Measurements from ENCODE around the gene C2CD4A. TPM values are rescaled to one million over a fixed set of nuclear protein-coding genes. Genes with fewer than 3 reads are reported as not detected.

The C2CD4A gene
- total RNA-seq, 1 donor from 2014 or later, result not detected

- H3K4me3 Mint-ChIP-seq, result no peak overlapping the region
- Histone ChIP-seq H3K4me3 (no peak overlapping the region), H4K20me1 (ENCODE audit: low read depth) (no peaks in the 10 kb centered on the region), H3K36me3 (no peaks in the 10 kb centered on the region), H3K79me2 (ENCODE audit: low read depth) (no peaks in the 10 kb centered on the region), H3F3A (ENCODE audit: low read depth) (no peaks in the 10 kb centered on the region), H3K4me1 (no peaks in the 10 kb centered on the region), H3K9ac (no peak overlapping the region), H3K27me3 (no peaks in the 10 kb centered on the region), H3K9me3 (ENCODE audit: low read depth) (no peaks in the 10 kb centered on the region), H3K27ac (no peak overlapping the region), H2AFZ (replicated peaks) (no peak overlapping the region), H3K4me2 (no peak overlapping the region)
- H3K36me3 Mint-ChIP-seq, result no peaks in the 10 kb centered on the region
- TF ChIP-seq EZH2phosphoT487 (IDR thresholded peaks at IDR 0.05) (no peak), EZH2 (IDR thresholded peaks at IDR 0.05) (no peak)
- TF ChIP-seq, protein P1, sequence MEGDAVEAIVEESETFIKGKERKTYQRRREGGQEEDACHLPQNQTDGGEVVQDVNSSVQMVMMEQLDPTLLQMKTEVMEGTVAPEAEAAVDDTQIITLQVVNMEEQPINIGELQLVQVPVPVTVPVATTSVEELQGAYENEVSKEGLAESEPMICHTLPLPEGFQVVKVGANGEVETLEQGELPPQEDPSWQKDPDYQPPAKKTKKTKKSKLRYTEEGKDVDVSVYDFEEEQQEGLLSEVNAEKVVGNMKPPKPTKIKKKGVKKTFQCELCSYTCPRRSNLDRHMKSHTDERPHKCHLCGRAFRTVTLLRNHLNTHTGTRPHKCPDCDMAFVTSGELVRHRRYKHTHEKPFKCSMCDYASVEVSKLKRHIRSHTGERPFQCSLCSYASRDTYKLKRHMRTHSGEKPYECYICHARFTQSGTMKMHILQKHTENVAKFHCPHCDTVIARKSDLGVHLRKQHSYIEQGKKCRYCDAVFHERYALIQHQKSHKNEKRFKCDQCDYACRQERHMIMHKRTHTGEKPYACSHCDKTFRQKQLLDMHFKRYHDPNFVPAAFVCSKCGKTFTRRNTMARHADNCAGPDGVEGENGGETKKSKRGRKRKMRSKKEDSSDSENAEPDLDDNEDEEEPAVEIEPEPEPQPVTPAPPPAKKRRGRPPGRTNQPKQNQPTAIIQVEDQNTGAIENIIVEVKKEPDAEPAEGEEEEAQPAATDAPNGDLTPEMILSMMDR (IDR thresholded peaks at IDR 0.05), result no peak
- H3K27me3 Mint-ChIP-seq (ENCODE audit: insufficient read depth, low read depth), result no peaks in the 10 kb centered on the region
- no peak overlapping the region for H3K27ac Mint-ChIP-seq
- no peak for DNase-seq (ENCODE audit: low spot score)
- peaks cover 12% of the 10 kb centered on the region for H3K4me1 Mint-ChIP-seq
- H3K9me3 Mint-ChIP-seq, result no peaks in the 10 kb centered on the region
These were observed 21.5 kb downstream of the C2CD4A start for GRCh38 chr15:62088353-62088693.

- Histone ChIP-seq H3K9ac (no peak overlapping the region), H3K4me1 (no peaks in the 10 kb centered on the region), H3K4me2 (no peak overlapping the region), H2AFZ (replicated peaks) (no peak overlapping the region), H3K79me2 (ENCODE audit: low read depth) (no peaks in the 10 kb centered on the region), H4K20me1 (ENCODE audit: low read depth) (no peaks in the 10 kb centered on the region), H3F3A (ENCODE audit: low read depth) (no peaks in the 10 kb centered on the region), H3K27me3 (no peaks in the 10 kb centered on the region), H3K9me3 (ENCODE audit: low read depth) (no peaks in the 10 kb centered on the region), H3K36me3 (no peaks in the 10 kb centered on the region), H3K4me3 (no peak overlapping the region), H3K27ac (no peak overlapping the region)
- Mint-ChIP-seq H3K9me3 (no peaks in the 10 kb centered on the region), H3K4me3 (no peak overlapping the region), H3K27me3 (ENCODE audit: insufficient read depth, low read depth) (no peaks in the 10 kb centered on the region), H3K27ac (no peak overlapping the region), H3K4me1 (peaks cover 1% of the 10 kb centered on the region), H3K36me3 (no peaks in the 10 kb centered on the region)
- TF ChIP-seq EZH2 (IDR thresholded peaks at IDR 0.05) (no peak), EZH2phosphoT487 (IDR thresholded peaks at IDR 0.05) (no peak)
- TF ChIP-seq, protein P1 (IDR thresholded peaks at IDR 0.05), result no peak
- no peak for DNase-seq (ENCODE audit: low spot score)
These were observed 22.8 kb downstream of the C2CD4A start for GRCh38 chr15:62089616-62090015.

DNA sequence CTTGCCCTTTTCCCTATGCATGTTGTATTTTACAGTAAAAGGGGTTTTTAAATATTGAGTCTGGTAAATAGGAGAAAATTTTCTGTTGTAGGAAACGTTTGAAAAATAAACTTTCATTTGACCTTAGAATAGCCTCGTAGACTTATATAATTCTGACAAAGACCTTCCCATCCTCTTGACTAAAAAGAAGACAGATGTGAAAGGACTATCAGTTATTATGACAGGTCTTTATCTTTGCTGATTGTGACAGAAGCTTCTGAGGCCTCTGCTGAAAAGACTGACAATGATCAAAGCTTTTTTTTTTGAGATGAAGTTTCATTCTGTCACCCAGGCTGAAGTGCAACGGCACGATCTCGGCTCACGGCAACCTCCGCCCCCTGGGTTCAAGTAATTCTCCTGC, 24.2 kb downstream of the C2CD4A start:
- Histone ChIP-seq H3K4me3 (no peak overlapping the region), H3K27ac (no peak overlapping the region), H3K79me2 (ENCODE audit: low read depth) (no peaks in the 10 kb centered on the region), H3K9me3 (ENCODE audit: low read depth) (no peaks in the 10 kb centered on the region), H3F3A (ENCODE audit: low read depth) (no peaks in the 10 kb centered on the region), H3K36me3 (no peaks in the 10 kb centered on the region), H2AFZ (replicated peaks) (no peak overlapping the region), H3K27me3 (no peaks in the 10 kb centered on the region), H4K20me1 (ENCODE audit: low read depth) (no peaks in the 10 kb centered on the region), H3K4me1 (no peaks in the 10 kb centered on the region), H3K9ac (no peak overlapping the region), H3K4me2 (no peak overlapping the region)
- Mint-ChIP-seq H3K4me3 (no peak overlapping the region), H3K27ac (no peak overlapping the region), H3K9me3 (no peaks in the 10 kb centered on the region), H3K4me1 (no peaks in the 10 kb centered on the region), H3K27me3 (ENCODE audit: insufficient read depth, low read depth) (no peaks in the 10 kb centered on the region), H3K36me3 (no peaks in the 10 kb centered on the region)
- DNase-seq (ENCODE audit: low spot score), result no peak
- TF ChIP-seq, protein P1 (IDR thresholded peaks at IDR 0.05), result no peak
- TF ChIP-seq EZH2 (IDR thresholded peaks at IDR 0.05) (no peak), EZH2phosphoT487 (IDR thresholded peaks at IDR 0.05) (no peak)

GRCh38 chr15:62093809-62094208, 27.0 kb downstream of the C2CD4A start:
- no peak for DNase-seq (ENCODE audit: low spot score)
- Histone ChIP-seq H3K27me3 (no peaks in the 10 kb centered on the region), H3K4me1 (no peaks in the 10 kb centered on the region), H2AFZ (replicated peaks) (no peak overlapping the region), H3K9me3 (ENCODE audit: low read depth) (no peaks in the 10 kb centered on the region), H4K20me1 (ENCODE audit: low read depth) (no peaks in the 10 kb centered on the region), H3K79me2 (ENCODE audit: low read depth) (no peaks in the 10 kb centered on the region), H3F3A (ENCODE audit: low read depth) (no peaks in the 10 kb centered on the region), H3K4me3 (no peak overlapping the region), H3K27ac (no peak overlapping the region), H3K36me3 (no peaks in the 10 kb centered on the region), H3K9ac (no peak overlapping the region), H3K4me2 (no peak overlapping the region)
- TF ChIP-seq EZH2phosphoT487 (IDR thresholded peaks at IDR 0.05) (no peak), EZH2 (IDR thresholded peaks at IDR 0.05) (no peak)
- TF ChIP-seq, protein P1 (IDR thresholded peaks at IDR 0.05), result no peak
- no peaks in the 10 kb centered on the region for H3K36me3 Mint-ChIP-seq
- no peak overlapping the region for H3K4me3 Mint-ChIP-seq
- no peaks in the 10 kb centered on the region for H3K9me3 Mint-ChIP-seq
- H3K27ac Mint-ChIP-seq, result no peak overlapping the region
- no peaks in the 10 kb centered on the region for H3K4me1 Mint-ChIP-seq
- peaks cover 3% of the 10 kb centered on the region for H3K27me3 Mint-ChIP-seq (ENCODE audit: insufficient read depth, low read depth)
